Measurements from ENCODE around the gene RAB35. TPM values are rescaled to one million over a fixed set of nuclear protein-coding genes. Genes with fewer than 3 reads are reported as not detected.

Gene RAB35
- total RNA-seq, 1 experiment from 2014 or later = 57.1 TPM

DNA sequence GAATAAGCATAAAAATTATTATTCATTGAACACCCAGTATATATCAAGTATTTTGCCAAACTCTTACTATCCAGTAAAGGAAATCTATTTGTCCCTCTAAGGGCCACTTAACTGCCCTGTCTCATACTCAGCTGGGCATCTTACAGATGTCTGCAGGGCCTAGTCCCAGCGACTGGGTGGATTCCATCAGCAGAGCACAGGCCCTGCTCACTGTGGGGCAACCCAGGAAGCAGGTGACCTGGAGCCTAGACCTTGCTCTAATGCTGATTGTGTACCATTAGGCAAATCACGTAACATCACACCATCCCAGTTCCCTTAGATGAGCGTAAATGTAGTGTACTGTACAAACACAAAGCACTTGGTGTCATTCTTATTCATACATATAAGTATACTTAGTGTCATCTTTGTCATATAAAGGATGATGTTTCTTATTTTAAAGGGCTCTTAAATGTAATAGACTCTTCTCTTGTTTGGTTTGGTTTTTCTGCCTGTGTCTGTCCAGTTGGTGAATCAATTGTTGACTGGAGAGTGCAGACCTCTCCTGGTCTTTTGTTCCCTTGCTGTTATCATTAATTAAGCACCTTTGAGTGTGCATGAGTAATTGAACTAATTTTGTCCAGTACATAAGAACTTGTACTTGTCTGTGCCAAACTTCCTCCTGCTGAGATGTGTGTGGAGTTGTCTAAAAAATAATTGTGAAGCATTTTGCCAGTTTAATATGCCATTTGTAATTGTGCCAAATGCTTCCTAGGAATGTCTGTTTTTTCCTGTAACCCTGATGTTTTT, 49.3 kb downstream of the RAB35 start:
- DNase-seq (ENCODE audit: low read depth, low spot score) = no peak
- no peak overlapping the region for H3K4me3 ChIP-seq (replicated peaks in 1 of 2; ENCODE audit: low read depth in 1 of 2, low read length in 2 of 2)
- H3K9me2 ChIP-seq (ENCODE audit: insufficient read depth) = no peaks in the 10 kb centered on the region
- POLR2A ChIA-PET = no interaction called here
- no peaks in the 10 kb centered on the region for H3K36me3 ChIP-seq (ENCODE audit: control insufficient read depth in 1 of 2, insufficient read depth in 2 of 2, low read length in 2 of 2)
- ATAC-seq = no peak
- TF ChIP-seq MAX (IDR thresholded peaks at IDR 0.05) (no peak), EZH2 (IDR thresholded peaks at IDR 0.05) (no peak), EGR1 (IDR thresholded peaks at IDR 0.05; ENCODE audit: low read depth) (no peak), SP1 (IDR thresholded peaks at IDR 0.05; ENCODE audit: low read depth) (no peak), REST (IDR thresholded peaks at IDR 0.05; ENCODE audit: low read depth) (no peak), POLR2AphosphoS5 (IDR thresholded peaks at IDR 0.05; ENCODE audit: low read depth, low read length) (no peak), FOSL1 (IDR thresholded peaks at IDR 0.05; ENCODE audit: low read depth) (no peak), ZFX (IDR thresholded peaks at IDR 0.05) (no peak), SIN3A (IDR thresholded peaks at IDR 0.05; ENCODE audit: low read depth) (no peak)
- TF ChIP-seq, protein P1, sequence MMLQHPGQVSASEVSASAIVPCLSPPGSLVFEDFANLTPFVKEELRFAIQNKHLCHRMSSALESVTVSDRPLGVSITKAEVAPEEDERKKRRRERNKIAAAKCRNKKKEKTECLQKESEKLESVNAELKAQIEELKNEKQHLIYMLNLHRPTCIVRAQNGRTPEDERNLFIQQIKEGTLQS (IDR thresholded peaks at IDR 0.05) = no peak
- no peaks in the 10 kb centered on the region for H3K79me2 ChIP-seq (ENCODE audit: insufficient read depth, low read length)
- peaks cover 0 to 8% of the 10 kb centered on the region in 2 experiments; a peak in 2 of 4 replicates for H3K4me1 ChIP-seq (ENCODE audit: control insufficient read depth in 1 of 2, insufficient read depth in 2 of 2, low read length in 2 of 2)
- H4K20me1 ChIP-seq (ENCODE audit: insufficient read depth) = no peaks in the 10 kb centered on the region
- RAD21 ChIA-PET (ENCODE audit: low non-redundant PET in 1 of 2, low total read pairs in 2 of 2, uncharacterized antibody in 2 of 2, unreplicated experiment in 2 of 2) = no interaction called here
- H3K27ac ChIP-seq (ENCODE audit: low read depth, low read length) = no peak overlapping the region
- no peak overlapping the region for H3K9ac ChIP-seq (ENCODE audit: low read length)
- no peaks in the 10 kb centered on the region for H3K27me3 ChIP-seq (ENCODE audit: insufficient read depth, low read length)
- no TSS peak for BruUV-seq (replicated peaks)
- H2AFZ ChIP-seq (ENCODE audit: low read depth, low read length, poor library complexity, severe bottlenecking) = no peak overlapping the region
- H3K9me3 ChIP-seq (ENCODE audit: control insufficient read depth in 1 of 2, insufficient read depth in 1 of 2, low read depth in 1 of 2, low read length in 2 of 2) = no peaks in the 10 kb centered on the region
- CTCF ChIA-PET = no interaction called here
- no peak overlapping the region for H3K4me2 ChIP-seq (ENCODE audit: low read length)
- intact Hi-C loops (cut with micrococcal nuclease) = no loop called here
